ENCODE results near the gene PPARD.

DNA sequence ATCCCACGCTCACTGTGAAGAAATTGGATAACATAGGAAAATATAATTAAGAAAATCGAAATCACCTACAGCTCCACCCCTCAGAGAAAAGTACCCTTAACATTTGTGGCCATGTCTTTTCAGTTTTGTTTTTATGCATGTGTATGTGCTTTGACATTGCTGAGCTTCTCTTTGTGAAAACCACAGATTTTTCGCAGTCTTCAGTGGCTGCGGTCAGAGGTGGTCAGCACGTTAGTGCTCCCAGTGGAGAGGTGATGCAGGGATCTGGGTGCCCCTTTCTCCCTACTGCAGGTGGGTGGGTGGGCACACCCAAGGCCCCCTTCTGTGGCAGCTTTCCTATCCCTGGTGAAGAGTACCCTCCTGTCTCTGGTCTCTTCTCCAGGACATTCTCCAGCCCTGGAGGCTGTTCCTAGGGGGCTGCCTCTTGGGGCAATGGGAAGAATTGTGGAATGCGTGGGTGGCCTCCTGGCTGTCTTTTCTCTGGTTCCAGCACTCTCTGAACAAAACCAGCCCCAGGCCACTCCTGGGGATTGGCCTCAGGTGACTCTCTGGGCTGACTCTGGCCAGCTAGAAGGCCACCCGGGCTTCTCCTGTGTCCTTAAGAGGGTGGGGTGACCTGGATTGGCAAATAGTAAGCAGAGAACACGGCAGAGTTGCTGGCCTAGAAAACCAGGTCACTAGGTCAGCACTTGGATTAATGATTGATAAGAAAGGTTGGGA lies 59.9 kb downstream of the PPARD start:
- TF ChIP-seq, protein P1, sequence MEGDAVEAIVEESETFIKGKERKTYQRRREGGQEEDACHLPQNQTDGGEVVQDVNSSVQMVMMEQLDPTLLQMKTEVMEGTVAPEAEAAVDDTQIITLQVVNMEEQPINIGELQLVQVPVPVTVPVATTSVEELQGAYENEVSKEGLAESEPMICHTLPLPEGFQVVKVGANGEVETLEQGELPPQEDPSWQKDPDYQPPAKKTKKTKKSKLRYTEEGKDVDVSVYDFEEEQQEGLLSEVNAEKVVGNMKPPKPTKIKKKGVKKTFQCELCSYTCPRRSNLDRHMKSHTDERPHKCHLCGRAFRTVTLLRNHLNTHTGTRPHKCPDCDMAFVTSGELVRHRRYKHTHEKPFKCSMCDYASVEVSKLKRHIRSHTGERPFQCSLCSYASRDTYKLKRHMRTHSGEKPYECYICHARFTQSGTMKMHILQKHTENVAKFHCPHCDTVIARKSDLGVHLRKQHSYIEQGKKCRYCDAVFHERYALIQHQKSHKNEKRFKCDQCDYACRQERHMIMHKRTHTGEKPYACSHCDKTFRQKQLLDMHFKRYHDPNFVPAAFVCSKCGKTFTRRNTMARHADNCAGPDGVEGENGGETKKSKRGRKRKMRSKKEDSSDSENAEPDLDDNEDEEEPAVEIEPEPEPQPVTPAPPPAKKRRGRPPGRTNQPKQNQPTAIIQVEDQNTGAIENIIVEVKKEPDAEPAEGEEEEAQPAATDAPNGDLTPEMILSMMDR (conservative IDR thresholded peaks at IDR 0.05; ENCODE audit: low read depth, low read length), result no peak
- no peak for TF ChIP-seq EZH2 (IDR thresholded peaks at IDR 0.05; ENCODE audit: borderline replicate concordance, low read depth, low read length, poor library complexity, severe bottlenecking)

Data from A673 (cell line).